Astrocyte (in vitro differentiated cells and primary cell): Measurements from ENCODE around the gene AIFM1. TPM values are rescaled to one million over a fixed set of nuclear protein-coding genes. Genes with fewer than 3 reads are reported as not detected.

Source experiments
- DNase-seq: peaks from one replicate; pipeline ENCODE4 v3.0.0-alpha.2; 2010; ENCODE audit warnings: low read depth
- FAIRE-seq: peaks from 2 replicates; lab custom pipeline; 2011; peaks lifted over from hg19 to GRCh38; lab: Jason Lieb, UNC
- H2AFZ ChIP-seq: 2 replicates; pipeline ENCODE4 v1.6.0; 2012; ENCODE audit warnings: low read depth, low read length, inconsistent platforms
- H3K27ac ChIP-seq: 2 replicates; pipeline ENCODE4 v1.5.1; 2011; ENCODE audit warnings: low read depth, low read length, inconsistent platforms
- H3K27me3 ChIP-seq: 2 replicates; pipeline ENCODE4 v1.6.0; 2011; ENCODE audit warnings: low read length, inconsistent platforms; ENCODE audit not compliant: insufficient read depth
- H3K36me3 ChIP-seq: 2 replicates; pipeline ENCODE4 v1.5.1; 2011; ENCODE audit warnings: low read length, inconsistent platforms; ENCODE audit not compliant: insufficient read depth
- H3K4me1 ChIP-seq: 2 replicates; pipeline ENCODE4 v1.5.1; 2011; ENCODE audit warnings: low read length, inconsistent platforms; ENCODE audit not compliant: insufficient read depth
- H3K4me2 ChIP-seq: 2 replicates; pipeline ENCODE4 v1.6.0; 2012; ENCODE audit warnings: low read length, inconsistent platforms
- H3K4me3 ChIP-seq: 2 replicates; pipeline ENCODE4 v1.5.1; 2011; ENCODE audit warnings: low read depth, mild to moderate bottlenecking, low read length, inconsistent platforms; ENCODE audit not compliant: insufficient read depth
- H3K79me2 ChIP-seq: 2 replicates; pipeline ENCODE4 v1.6.0; 2012; ENCODE audit warnings: mild to moderate bottlenecking, low read length, inconsistent platforms; ENCODE audit not compliant: insufficient read depth
- H3K9ac ChIP-seq: 2 replicates; pipeline ENCODE4 v1.6.0; 2012; ENCODE audit warnings: mild to moderate bottlenecking, low read length, inconsistent platforms
- H3K9me3 ChIP-seq: 2 replicates; pipeline ENCODE4 v1.5.1; 2012; ENCODE audit warnings: low read depth, mild to moderate bottlenecking, low read length, inconsistent platforms; ENCODE audit not compliant: insufficient read depth
- H4K20me1 ChIP-seq: 2 replicates; pipeline ENCODE4 v1.6.0; 2012; ENCODE audit warnings: low read length, inconsistent platforms; ENCODE audit not compliant: insufficient read depth
- H3K27ac Mint-ChIP-seq: one replicate; pipeline ENCODE4 v1.8.0; 2021; ENCODE audit warnings: mild to moderate bottlenecking, mixed read lengths; ENCODE audit not compliant: unreplicated experiment
- H3K27me3 Mint-ChIP-seq: one replicate; pipeline ENCODE4 v1.8.0; 2021; ENCODE audit warnings: low read depth, mixed read lengths; ENCODE audit not compliant: unreplicated experiment
- H3K36me3 Mint-ChIP-seq: one replicate; pipeline ENCODE4 v1.8.0; 2021; ENCODE audit warnings: low read depth, mixed read lengths; ENCODE audit not compliant: unreplicated experiment
- H3K4me1 Mint-ChIP-seq: one replicate; pipeline ENCODE4 v1.8.0; 2021; ENCODE audit warnings: low read depth, mixed read lengths; ENCODE audit not compliant: unreplicated experiment
- H3K4me3 Mint-ChIP-seq: one replicate; pipeline ENCODE4 v1.8.0; 2021; ENCODE audit warnings: mild to moderate bottlenecking, moderate library complexity, mixed read lengths; ENCODE audit not compliant: unreplicated experiment
- H3K9me3 Mint-ChIP-seq: one replicate; pipeline ENCODE4 v1.8.0; 2021; ENCODE audit warnings: mild to moderate bottlenecking, mixed read lengths; ENCODE audit not compliant: unreplicated experiment
- EZH2 ChIP-seq: IDR thresholded peaks from 2 replicates; pipeline ENCODE4 v1.6.1; 2012; ENCODE audit warnings: mild to moderate bottlenecking, low read length, inconsistent platforms; ENCODE audit not compliant: insufficient read depth
- total RNA-seq: library from RNA; stranded (reverse); gene quantifications from 2 replicates; pipeline ENCODE4 v1.2.1, GENCODE V29; 2021
- TF ChIP-seq, protein P1 (sequence below): IDR thresholded peaks from 2 replicates; pipeline ENCODE4 v1.5.1; 2011; ENCODE audit warnings: low read depth, mild to moderate bottlenecking, inconsistent platforms, low read length, moderate library complexity; ENCODE audit not compliant: insufficient read depth

Gene AIFM1
- total RNA-seq, 1 donor from 2014 or later: 38.1 TPM

DNA sequence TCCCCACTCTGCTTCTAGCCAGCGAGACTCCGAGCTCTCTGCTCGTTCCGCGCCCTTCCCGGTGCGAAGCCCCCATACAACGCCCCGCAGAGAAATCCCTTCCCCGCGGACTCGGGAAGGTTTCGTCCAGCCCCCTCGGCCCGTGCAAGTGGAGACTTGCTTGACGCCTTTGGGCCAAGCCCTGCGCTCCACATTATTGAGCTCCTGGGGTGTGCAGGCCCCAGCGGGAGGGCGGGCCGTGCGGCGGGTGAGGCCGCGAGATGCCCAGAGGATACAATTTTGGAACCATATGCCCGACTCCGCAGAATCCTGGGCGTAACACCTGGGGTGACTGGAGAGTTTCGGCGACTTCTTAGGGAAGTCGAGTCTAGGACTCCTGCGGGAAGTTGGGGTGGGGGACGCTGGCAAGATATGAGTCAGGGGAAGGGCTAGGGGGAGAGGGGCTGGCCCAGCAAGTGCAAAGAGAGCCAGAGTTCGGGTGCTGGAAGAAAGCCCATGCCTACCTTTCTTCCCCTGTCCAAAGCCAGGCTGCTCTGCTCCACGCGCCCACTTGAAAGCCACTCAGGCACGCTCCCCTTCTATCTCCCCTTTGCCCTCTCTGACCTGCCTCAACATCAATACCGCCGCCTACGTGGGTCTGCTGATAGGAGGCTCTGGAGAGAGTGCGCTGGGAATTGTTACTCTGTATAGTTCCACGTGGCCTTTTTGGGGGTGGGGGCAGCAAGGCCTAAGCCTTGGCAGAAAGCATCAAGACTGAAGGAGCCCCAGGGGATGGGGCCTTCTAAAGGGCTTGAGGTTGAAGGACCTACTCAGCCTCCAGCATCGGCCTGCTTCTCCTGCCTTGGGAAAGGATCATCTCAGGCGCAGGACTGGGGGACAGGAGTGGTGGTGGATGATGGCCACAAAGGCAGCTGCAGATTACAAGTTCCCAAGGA is 54.2 kb downstream of the AIFM1 start:
- FAIRE-seq: peak; percentile 13
- H3K79me2 ChIP-seq: peaks cover 34% of the 10 kb centered on the region
- H3K27me3 Mint-ChIP-seq: no peaks in the 10 kb centered on the region
- peak overlapping the region; percentile 41 for H3K27ac Mint-ChIP-seq
- H3K27me3 ChIP-seq: no peaks in the 10 kb centered on the region
- H3K9me3 Mint-ChIP-seq: no peaks in the 10 kb centered on the region
- peak overlapping the region; percentile 47 for H2AFZ ChIP-seq
- H4K20me1 ChIP-seq: peaks cover 27% of the 10 kb centered on the region
- no peaks in the 10 kb centered on the region for H3K36me3 Mint-ChIP-seq
- peak overlapping the region; percentile 65 for H3K9ac ChIP-seq
- H3K4me2 ChIP-seq: peak overlapping the region; percentile 75
- no peaks in the 10 kb centered on the region for H3K36me3 ChIP-seq
- DNase-seq: no peak
- TF ChIP-seq, protein P1, sequence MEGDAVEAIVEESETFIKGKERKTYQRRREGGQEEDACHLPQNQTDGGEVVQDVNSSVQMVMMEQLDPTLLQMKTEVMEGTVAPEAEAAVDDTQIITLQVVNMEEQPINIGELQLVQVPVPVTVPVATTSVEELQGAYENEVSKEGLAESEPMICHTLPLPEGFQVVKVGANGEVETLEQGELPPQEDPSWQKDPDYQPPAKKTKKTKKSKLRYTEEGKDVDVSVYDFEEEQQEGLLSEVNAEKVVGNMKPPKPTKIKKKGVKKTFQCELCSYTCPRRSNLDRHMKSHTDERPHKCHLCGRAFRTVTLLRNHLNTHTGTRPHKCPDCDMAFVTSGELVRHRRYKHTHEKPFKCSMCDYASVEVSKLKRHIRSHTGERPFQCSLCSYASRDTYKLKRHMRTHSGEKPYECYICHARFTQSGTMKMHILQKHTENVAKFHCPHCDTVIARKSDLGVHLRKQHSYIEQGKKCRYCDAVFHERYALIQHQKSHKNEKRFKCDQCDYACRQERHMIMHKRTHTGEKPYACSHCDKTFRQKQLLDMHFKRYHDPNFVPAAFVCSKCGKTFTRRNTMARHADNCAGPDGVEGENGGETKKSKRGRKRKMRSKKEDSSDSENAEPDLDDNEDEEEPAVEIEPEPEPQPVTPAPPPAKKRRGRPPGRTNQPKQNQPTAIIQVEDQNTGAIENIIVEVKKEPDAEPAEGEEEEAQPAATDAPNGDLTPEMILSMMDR: no peak
- no peak for TF ChIP-seq EZH2
- H3K4me1 Mint-ChIP-seq: peaks cover 14% of the 10 kb centered on the region
- peak overlapping the region; percentile 50 for H3K27ac ChIP-seq
- H3K4me3 Mint-ChIP-seq: peak overlapping the region; percentile 69
- peaks cover 23% of the 10 kb centered on the region for H3K4me1 ChIP-seq
- peak overlapping the region; percentile 37 for H3K4me3 ChIP-seq
- no peaks in the 10 kb centered on the region for H3K9me3 ChIP-seq

DNA sequence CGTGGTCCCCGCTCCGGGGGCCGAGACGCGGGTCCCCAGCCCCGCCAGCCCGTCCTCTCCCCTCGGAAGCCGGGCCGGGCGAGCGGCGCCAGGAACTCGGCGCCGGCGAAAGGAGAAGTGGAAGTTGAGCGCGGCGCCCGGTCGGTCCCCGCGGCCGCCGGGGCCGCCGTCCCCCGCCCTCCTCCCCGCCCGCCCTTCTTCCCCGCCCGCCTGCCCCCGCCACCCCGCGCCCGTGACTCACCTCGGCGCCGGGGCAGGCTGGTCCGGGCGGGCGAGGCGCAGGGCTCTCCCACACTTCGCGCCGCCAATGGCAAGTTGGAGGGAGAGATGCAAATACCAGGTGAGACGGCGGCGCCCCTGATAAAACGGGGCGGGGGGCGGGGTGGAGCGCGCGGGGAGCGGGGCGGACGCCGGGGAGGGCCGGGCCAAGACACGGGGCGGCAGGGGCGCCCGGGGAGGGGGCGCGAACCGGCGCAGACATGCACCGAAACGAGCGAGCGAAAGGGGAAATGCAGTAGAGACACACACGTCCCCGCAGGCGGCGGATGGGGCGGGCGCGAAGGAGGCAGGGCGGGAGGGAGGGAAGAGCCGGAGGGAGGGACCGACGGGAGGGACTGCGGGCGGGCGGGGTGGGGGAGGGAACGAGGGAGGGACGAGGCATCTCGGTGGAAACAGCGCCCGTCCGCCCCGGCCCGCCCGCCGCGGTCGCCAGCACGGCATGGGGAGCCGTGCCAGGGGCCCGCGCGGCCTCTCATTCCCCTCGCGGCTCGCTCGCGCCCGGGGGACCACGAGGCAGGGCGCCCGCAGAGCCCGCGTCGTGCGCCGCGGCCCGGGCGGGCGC is 55.0 kb downstream of the AIFM1 start, which contains the start of gene ELF4:
Gene ELF4 (minus strand): TSS at position 119 of the 841 bp plus-strand sequence. CDS start 29,167 bp downstream, outside the sequence.
- Mint-ChIP-seq H3K27ac (peak within 1 kb of the TSS; percentile 62), H3K4me3 (peak within 1 kb of the TSS; percentile 90), H3K4me1 (peaks cover 19% of the 10 kb centered on the region), H3K36me3 (no peaks in the 10 kb centered on the region), H3K27me3 (no peaks in the 10 kb centered on the region), H3K9me3 (no peaks in the 10 kb centered on the region)
- Histone ChIP-seq H3K4me1 (peaks cover 30% of the 10 kb centered on the region), H4K20me1 (peaks cover 36% of the 10 kb centered on the region), H2AFZ (peak within 1 kb of the TSS; percentile 47), H3K79me2 (peaks cover 43% of the 10 kb centered on the region), H3K27me3 (no peaks in the 10 kb centered on the region), H3K4me2 (peak within 1 kb of the TSS; percentile 87), H3K9ac (peak within 1 kb of the TSS; percentile 87), H3K9me3 (no peaks in the 10 kb centered on the region), H3K27ac (peak within 1 kb of the TSS; percentile 72), H3K4me3 (peak within 1 kb of the TSS; percentile 59), H3K36me3 (no peaks in the 10 kb centered on the region)
- no peak for TF ChIP-seq EZH2
- TF ChIP-seq, protein P1: no peak
- no peak for DNase-seq
- FAIRE-seq: no peak
